ENCODE results near the gene WDR5. TPM values are rescaled to one million over a fixed set of nuclear protein-coding genes. Genes with fewer than 3 reads are reported as not detected.

Gene WDR5
- polyA plus RNA-seq, 3 donors = 39.6 to 43.0 (median 42.5) TPM

- DNase-seq = no peak
Observed at GRCh38 chr9:134171316-134172197, 35.7 kb downstream of the WDR5 start.

DNA sequence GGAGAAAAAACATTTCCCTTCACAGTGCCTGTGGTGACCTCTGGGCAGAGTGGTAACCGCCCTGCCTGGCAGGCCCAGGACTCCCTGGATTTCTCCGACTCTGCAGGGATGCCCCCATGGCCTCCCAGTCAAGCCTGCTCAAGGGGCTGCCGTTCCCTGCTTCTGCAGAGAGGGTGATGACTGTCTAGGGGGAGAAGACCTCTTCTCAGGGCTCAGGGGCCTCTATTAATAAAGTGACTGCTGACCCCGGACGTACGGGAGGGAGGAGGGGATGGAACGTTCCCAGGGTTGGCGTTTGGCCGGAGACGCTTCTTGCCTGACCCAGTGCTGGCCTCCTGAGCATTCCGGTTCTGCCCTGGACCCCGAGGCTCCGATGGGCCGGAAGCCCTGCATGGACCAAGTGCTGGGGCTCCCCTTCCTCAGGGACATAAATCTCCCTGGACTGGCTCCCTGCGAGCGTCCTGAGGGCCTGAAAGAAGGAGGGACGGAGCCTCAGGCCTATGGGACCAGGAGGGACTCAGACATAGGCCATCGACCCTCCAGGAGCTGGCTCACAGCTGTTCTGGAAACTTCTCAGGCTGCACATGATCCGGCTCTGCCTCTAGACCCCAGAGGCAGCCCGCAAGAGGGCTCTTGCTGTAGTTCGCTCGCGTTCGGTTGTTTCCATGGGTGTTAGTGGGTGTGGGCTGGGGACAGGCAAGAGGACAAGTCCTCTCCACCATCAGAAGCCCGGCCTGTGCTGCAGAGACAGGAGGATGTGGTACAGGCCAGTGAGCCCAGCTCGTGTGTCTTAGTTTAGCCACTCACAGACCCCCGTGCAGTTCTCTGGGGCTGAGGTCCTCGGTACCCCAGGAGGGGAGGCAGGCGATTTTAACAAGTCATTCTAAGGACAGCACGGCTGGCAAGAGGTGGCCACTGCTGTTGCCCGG, 36.6 kb downstream of the WDR5 start:
- no peak for DNase-seq

- no peak for DNase-seq
Observed at GRCh38 chr9:134173127-134174072, 37.5 kb downstream of the WDR5 start.

DNA sequence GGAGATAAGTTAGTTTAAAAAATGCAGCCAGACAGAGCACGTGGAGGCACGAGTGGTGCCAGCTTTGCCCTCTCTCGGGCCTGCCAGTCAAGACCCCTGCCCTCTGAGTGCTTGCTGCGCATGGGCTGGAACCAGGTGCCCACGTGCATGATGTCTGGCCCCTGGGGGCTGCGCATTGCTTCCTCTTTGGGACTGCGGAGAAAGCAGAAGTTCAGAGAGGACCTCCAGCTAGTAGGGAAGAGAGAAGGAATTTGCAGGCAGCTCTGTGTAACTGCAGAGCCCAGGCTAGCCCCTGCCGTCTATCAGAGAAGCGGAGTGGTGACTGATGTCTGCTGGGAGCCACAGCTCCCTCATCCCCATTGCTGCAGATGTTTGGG, 38.2 kb downstream of the WDR5 start:
- no peak for DNase-seq

DNA sequence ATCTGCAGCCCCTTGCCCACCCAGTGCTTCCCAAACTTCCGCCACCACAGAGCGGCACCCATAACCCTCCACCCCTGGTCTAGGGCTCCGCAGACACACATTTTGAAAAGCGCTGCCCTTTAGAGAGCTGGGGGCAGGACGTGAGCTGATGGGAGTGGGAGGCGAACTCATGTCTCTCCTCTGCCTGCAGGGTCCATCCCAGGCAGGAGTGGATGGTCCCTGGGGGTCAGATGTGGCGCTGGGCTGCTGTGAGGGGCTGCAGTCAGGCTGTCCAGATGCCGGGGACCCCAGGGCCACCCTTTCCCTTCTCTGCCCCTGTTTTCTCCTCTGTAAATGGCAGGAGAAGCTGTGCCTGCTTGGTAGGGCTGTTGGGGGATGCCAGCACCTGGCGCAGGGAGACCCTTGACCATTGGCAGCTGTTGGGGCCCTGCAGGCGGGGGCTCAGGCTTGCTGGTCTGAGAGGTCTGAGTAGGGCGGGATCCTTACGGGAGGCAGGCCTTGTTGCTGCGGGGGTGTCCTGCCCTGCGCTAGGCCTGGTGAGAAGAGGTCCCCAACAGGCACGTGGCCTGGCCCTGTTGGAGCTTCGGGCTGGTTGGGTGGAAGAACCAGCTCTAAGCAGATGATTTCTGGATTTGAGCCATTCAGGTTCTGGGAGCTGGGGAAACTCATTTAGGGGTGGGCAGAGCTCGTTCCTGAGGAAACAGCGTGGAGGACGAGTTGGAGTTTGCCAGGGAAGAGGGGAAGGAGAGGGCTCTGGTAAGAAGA, 38.8 kb downstream of the WDR5 start:
- DNase-seq = no peak

DNA sequence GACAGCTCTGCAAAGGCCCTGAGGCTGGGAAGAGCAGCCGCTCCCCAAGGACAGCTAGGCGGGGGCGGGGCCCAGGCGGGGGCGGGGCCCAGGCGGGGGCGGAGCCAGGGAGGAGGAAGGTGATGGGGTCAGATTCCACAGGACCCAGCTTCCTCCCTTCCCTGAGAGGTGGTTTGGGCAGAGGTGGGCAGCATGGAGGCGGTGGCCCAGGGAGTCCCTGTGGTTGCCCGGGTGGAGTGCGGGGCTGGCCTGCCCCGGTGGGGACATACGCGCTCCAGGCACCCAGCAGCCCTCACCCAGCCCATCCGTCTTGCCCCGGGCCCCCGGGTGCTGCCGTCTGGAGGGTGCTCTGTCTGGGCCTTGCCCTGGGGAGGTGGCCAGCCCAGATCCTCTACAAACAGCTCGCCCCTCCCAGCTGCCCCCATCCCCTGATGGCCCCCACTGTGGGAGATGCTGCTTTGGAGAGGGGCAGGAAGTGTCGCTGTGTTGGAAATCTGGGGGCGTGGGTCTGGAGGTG, 39.5 kb downstream of the WDR5 start:
- DNase-seq = no peak

GRCh38 chr9:134175808-134176598, 40.1 kb downstream of the WDR5 start:
- no peak for DNase-seq

DNA sequence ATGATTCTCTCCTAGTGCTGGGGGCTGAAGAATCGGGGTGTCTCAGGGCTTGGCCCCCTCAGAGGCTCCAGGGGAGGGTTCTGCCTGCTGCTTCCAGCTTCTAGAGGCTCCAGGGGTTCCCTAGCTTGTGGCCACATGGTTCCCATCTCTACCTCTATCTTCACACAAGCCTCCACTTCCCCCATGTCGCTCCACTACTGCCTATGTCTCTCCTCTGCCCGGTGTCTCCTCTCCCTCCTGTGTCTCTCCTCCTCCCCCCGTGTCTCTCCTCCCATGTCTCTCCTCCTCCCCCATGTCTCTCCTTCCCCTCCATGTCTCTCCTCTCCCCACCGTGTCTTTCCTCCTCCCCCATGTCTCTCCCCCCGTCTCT, 40.7 kb downstream of the WDR5 start:
- DNase-seq = no peak

- DNase-seq = no peak
Observed at GRCh38 chr9:134177186-134177585, 41.3 kb downstream of the WDR5 start.

GRCh38 chr9:134177624-134178393, 41.9 kb downstream of the WDR5 start:
- no peak for DNase-seq

DNA sequence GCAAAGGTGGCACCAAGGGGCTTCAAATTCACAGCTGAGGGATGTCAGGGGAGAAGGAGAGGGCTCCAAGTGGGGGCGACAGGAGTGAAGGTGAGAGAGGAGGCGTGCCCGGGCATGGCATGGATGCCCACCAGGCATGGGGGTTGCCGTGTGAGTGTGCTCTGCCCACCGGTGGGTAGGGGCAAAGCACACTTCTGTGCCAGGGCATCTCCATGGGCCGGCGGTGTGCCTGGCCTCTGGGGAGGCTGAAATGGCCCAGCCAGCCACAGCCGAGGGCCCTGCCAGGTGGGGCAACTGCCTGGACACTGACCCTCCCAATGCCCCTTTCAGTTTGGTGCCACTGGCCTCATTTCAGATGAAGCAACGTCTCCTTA, 42.5 kb downstream of the WDR5 start:
- DNase-seq = no peak

GRCh38 chr9:134178768-134179551, 43.1 kb downstream of the WDR5 start:
- peak; percentile 56 for DNase-seq

GRCh38 chr9:134179595-134179917, 43.7 kb downstream of the WDR5 start:
- no peak for DNase-seq

GRCh38 chr9:134179918-134180785, 44.3 kb downstream of the WDR5 start:
- no peak for DNase-seq

DNA sequence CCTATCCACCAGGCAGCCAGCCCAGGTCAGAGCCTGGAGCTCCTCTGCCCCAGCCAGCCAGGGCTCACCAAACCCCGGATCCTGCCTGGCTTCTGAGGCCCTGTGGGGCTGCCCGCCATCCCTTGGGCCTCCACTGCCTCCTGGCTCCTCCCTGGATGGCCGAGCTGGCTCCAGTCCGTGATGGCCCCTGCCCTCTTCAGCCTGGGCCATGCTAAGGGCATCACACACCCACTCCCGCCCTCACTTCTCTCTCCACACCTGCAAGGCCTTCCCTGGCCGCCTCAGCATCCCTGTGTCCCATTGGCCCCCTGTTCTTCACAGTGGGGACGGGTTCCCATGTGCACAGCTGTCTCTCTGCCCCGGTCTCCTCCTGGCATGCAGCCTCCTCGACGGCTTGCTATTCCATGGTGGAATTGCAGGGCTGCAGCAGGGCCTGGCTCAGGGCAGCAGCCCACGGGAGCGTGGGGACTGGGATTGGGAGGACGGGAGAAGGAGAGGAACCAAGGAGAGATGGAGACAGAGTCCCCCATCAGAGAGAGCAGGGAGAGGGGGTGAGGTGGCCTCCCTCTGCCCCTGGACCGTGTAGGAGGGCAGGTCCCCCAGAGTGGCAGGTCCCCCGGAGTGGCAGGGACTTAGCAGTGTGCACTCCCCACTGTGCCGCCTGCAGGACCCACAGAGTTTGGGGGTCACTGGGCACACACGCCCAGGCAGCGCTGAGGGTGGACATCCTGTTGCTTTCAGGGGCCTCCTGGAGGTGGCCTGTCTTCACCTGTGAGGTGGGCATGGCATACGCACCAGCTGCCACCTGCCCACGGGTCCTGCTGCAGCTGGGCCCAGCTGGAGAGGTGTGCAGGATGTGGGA, 45.1 kb downstream of the WDR5 start:
- no peak for DNase-seq

DNA sequence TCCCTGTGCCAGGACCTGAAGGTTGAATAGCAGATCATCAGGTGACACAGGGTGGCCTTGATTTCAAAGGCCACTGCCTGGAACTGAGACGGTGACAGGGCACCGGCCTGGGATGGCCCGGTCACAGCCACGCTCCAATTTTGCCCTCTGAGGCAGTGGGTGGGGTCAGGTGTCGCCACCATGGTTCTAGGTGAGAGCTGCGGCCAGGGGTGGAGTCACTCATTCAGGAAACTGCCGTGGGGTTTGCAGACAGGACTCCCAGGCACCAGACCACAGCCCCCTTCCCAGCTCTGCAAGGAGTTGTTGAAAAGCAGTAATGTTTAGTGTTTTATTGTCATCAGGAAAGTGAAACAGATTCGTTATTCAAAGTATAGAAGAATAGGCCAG, 45.8 kb downstream of the WDR5 start:
- no peak for DNase-seq

All from renal pelvis (tissue), 4 donors.